ENCODE measurements around the gene OR6N1.

- TF ChIP-seq CTCF (IDR thresholded peaks at IDR 0.05; ENCODE audit: low read depth, low read length, missing input control), result no peak
- TF ChIP-seq HNF4A (conservative IDR thresholded peaks at IDR 0.05), result no peak
- no peak for TF ChIP-seq YY1 (IDR thresholded peaks at IDR 0.05)
- no peak for TF ChIP-seq REST (IDR thresholded peaks at IDR 0.05)
- TF ChIP-seq ATF3 (IDR thresholded peaks at IDR 0.05), result no peak
- TF ChIP-seq RAD21 (IDR thresholded peaks at IDR 0.05), result no peak
Observed at GRCh38 chr1:158716335-158716734, 55.7 kb downstream of the OR6N1 start.
